Vagina (tissue), 2 donors: Measurements from ENCODE around the gene MUC13.

Experiments used
- POLR2A ChIP-seq, 2 donors: fragments of 450-650 bp; IDR thresholded peaks; one replicate each; pipeline ENCODE4 v1.6.1; 2017; ENCODE audit warnings: antibody characterized with exemption in 2 of 2, mild to moderate bottlenecking in 2 of 2, moderate library complexity in 2 of 2
- TF ChIP-seq, protein P1 (sequence below), 3 experiments: fragments of 450-650 bp in 2 of 3; fragments of 200-600 bp in 1 of 3; sonication (generic) in 1 of 3; IDR thresholded peaks; one replicate each; pipeline ENCODE4 v1.5.1; 2017 to 2019; ENCODE audit warnings: antibody characterized with exemption in 3 of 3, mild to moderate bottlenecking in 2 of 3, moderate library complexity in 2 of 3

DNA sequence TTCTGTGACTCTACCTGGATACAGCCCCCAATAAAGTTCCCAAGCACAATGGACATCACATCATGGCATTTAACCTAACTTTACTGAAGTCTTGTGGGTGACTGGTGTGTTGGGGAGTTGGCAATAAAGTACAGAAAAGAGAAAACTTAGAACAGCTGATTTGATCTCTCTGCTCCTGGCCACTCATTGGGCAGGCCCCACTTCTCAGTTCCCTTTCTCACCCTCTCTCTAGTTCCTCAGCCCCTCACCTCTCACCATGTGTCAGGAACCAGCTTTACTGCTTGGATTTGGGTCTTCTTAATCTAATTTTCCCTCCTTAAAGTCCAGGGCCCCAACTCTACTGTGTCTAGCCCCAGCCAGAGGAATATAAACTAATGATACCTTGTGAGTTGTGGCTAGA is 713 bp upstream of the MUC13 start:
- no peak for TF ChIP-seq POLR2A (IDR thresholded peaks at IDR 0.05)
- TF ChIP-seq, protein P1, sequence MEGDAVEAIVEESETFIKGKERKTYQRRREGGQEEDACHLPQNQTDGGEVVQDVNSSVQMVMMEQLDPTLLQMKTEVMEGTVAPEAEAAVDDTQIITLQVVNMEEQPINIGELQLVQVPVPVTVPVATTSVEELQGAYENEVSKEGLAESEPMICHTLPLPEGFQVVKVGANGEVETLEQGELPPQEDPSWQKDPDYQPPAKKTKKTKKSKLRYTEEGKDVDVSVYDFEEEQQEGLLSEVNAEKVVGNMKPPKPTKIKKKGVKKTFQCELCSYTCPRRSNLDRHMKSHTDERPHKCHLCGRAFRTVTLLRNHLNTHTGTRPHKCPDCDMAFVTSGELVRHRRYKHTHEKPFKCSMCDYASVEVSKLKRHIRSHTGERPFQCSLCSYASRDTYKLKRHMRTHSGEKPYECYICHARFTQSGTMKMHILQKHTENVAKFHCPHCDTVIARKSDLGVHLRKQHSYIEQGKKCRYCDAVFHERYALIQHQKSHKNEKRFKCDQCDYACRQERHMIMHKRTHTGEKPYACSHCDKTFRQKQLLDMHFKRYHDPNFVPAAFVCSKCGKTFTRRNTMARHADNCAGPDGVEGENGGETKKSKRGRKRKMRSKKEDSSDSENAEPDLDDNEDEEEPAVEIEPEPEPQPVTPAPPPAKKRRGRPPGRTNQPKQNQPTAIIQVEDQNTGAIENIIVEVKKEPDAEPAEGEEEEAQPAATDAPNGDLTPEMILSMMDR (IDR thresholded peaks at IDR 0.05), result no peak
